Activated B cell treated with CpG ODN at 0.5 μM for 24 hours (primary cell): Measurements from ENCODE around the gene CCBE1. TPM values are rescaled to one million over a fixed set of nuclear protein-coding genes. Genes with fewer than 3 reads are reported as not detected.

Experiments
- ATAC-seq: fragments of 200-7000 bp; cut with Tn5 transposase; one replicate; pipeline ENCODE4 v1.10.0; 2021; ENCODE audit warnings: low read depth, mild to moderate bottlenecking, moderate library complexity
- CTCF ChIA-PET: fragments of 350-600 bp; sonication (Branson Sonifier 250); formaldehyde crosslinking; loops from one replicate; lab custom pipeline; 2021; ENCODE audit warnings: antibody characterized with exemption; lab: Charles Lee
- POLR2A ChIA-PET: fragments of 350-600 bp; sonication (Branson Sonifier 250); formaldehyde crosslinking; loops from one replicate; lab custom pipeline; 2021; ENCODE audit warnings: antibody characterized with exemption; lab: Charles Lee
- DNase-seq: peaks from one replicate; pipeline ENCODE4 v3.0.0; 2022
- H3K27ac Mint-ChIP-seq: one replicate; pipeline ENCODE4 v1.8.0; 2020; ENCODE audit warnings: mixed read lengths
- H3K27me3 Mint-ChIP-seq: one replicate; pipeline ENCODE4 v1.8.0; 2021; ENCODE audit warnings: mixed read lengths
- H3K36me3 Mint-ChIP-seq: one replicate; pipeline ENCODE4 v1.8.0; 2021; ENCODE audit warnings: low read depth, mixed read lengths
- H3K4me1 Mint-ChIP-seq: one replicate; pipeline ENCODE4 v1.8.0; 2021; ENCODE audit warnings: mixed read lengths
- H3K4me3 Mint-ChIP-seq: one replicate; pipeline ENCODE4 v1.8.0; 2020; ENCODE audit warnings: mild to moderate bottlenecking, mixed read lengths
- H3K9me3 Mint-ChIP-seq: one replicate; pipeline ENCODE4 v1.8.0; 2020; ENCODE audit warnings: mixed read lengths
- CTCF ChIP-seq: fragments of 200-600 bp; IDR thresholded peaks from one replicate; pipeline ENCODE4 v1.8.0; 2022; ENCODE audit warnings: antibody characterized with exemption, mild to moderate bottlenecking
- intact Hi-C: fragments of 100-400 bp; cut with micrococcal nuclease; formaldehyde crosslinking; loops from one replicate; pipeline ENCODE4 v1.15.1; 2024
- total RNA-seq: library from RNA; stranded (reverse); gene quantifications from 2 replicates; pipeline ENCODE4 v1.2.3, GENCODE V29; 2022

CCBE1 gene
- total RNA-seq, 1 donor from 2014 or later, result 0.04 TPM

- peaks cover 6% of the 10 kb centered on the region for H3K9me3 Mint-ChIP-seq
- ATAC-seq (no peak), DNase-seq (no peak)
- intact Hi-C loops, result no loop called here
- TF ChIP-seq CTCF, result no peak
- H3K4me1 Mint-ChIP-seq, result no peaks in the 10 kb centered on the region
- H3K27ac Mint-ChIP-seq, result no peak overlapping the region
- H3K27me3 Mint-ChIP-seq, result peaks cover 9% of the 10 kb centered on the region
- ChIA-PET POLR2A (no interaction called here), CTCF (no interaction called here)
- no peaks in the 10 kb centered on the region for H3K36me3 Mint-ChIP-seq
- no peak overlapping the region for H3K4me3 Mint-ChIP-seq
Observed at GRCh38 chr18:59502274-59503175, 194.7 kb downstream of the CCBE1 start.

GRCh38 chr18:59501920-59502273, 195.3 kb downstream of the CCBE1 start:
- intact Hi-C loops, result no loop called here
- CTCF ChIA-PET, result no interaction called here
- no peak for ATAC-seq
- H3K9me3 Mint-ChIP-seq, result peaks cover 6% of the 10 kb centered on the region
- H3K27me3 Mint-ChIP-seq, result peaks cover 9% of the 10 kb centered on the region
- TF ChIP-seq CTCF, result no peak
- no peak overlapping the region for H3K4me3 Mint-ChIP-seq
- H3K27ac Mint-ChIP-seq, result no peak overlapping the region
- H3K36me3 Mint-ChIP-seq, result no peaks in the 10 kb centered on the region
- POLR2A ChIA-PET, result no interaction called here
- H3K4me1 Mint-ChIP-seq, result no peaks in the 10 kb centered on the region
- no peak for DNase-seq

- Mint-ChIP-seq H3K27me3 (peaks cover 9% of the 10 kb centered on the region), H3K36me3 (no peaks in the 10 kb centered on the region), H3K4me3 (no peak overlapping the region), H3K9me3 (peaks cover 6% of the 10 kb centered on the region), H3K4me1 (no peaks in the 10 kb centered on the region), H3K27ac (no peak overlapping the region)
- no peak for TF ChIP-seq CTCF
- intact Hi-C loops, result no loop called here
- ATAC-seq, result no peak
- ChIA-PET POLR2A (no interaction called here), CTCF (no interaction called here)
- DNase-seq, result no peak
Observed at GRCh38 chr18:59500765-59501164, 196.5 kb downstream of the CCBE1 start.

- H3K4me3 Mint-ChIP-seq, result no peak overlapping the region
- no peak for ATAC-seq
- H3K36me3 Mint-ChIP-seq, result no peaks in the 10 kb centered on the region
- DNase-seq, result no peak
- intact Hi-C loops, result no loop called here
- POLR2A ChIA-PET, result no interaction called here
- no peak for TF ChIP-seq CTCF
- no peak overlapping the region for H3K27ac Mint-ChIP-seq
- H3K9me3 Mint-ChIP-seq, result peaks cover 6% of the 10 kb centered on the region
- CTCF ChIA-PET, result no interaction called here
- no peaks in the 10 kb centered on the region for H3K4me1 Mint-ChIP-seq
- H3K27me3 Mint-ChIP-seq, result peaks cover 7% of the 10 kb centered on the region
Observed at GRCh38 chr18:59498506-59499086, 198.6 kb downstream of the CCBE1 start.

GRCh38 chr18:59492756-59493421, 204.3 kb downstream of the CCBE1 start:
- no peaks in the 10 kb centered on the region for H3K9me3 Mint-ChIP-seq
- H3K27ac Mint-ChIP-seq, result no peak overlapping the region
- no peaks in the 10 kb centered on the region for H3K36me3 Mint-ChIP-seq
- peaks cover 5% of the 10 kb centered on the region for H3K4me1 Mint-ChIP-seq
- no peak for ATAC-seq
- TF ChIP-seq CTCF, result no peak
- no peak overlapping the region for H3K4me3 Mint-ChIP-seq
- peaks cover 4% of the 10 kb centered on the region for H3K27me3 Mint-ChIP-seq
- ChIA-PET CTCF (no interaction called here), POLR2A (no interaction called here)
- DNase-seq, result no peak
- intact Hi-C loops, result no loop called here
